Retinal pigment epithelial cell (primary cell): ENCODE measurements around the gene MAP7D1.
A peak's percentile ranks its signal among the peaks of the same experiment; 100 is the strongest.

Experiments used
- DNase-seq: peaks from one replicate; pipeline ENCODE4 v3.0.0-alpha.2; 2010; ENCODE audit warnings: low read depth
- H3K4me3 ChIP-seq: 2 replicates; pipeline ENCODE4 v1.5.1; 2011; ENCODE audit warnings: mild to moderate bottlenecking, low read length, control low read depth, moderate library complexity
- TF ChIP-seq, protein P1 (sequence below): conservative IDR thresholded peaks from 2 replicates; pipeline ENCODE4 v1.5.1; 2011; ENCODE audit warnings: low read depth, low read length, control low read depth, inconsistent platforms

Gene MAP7D1

DNA sequence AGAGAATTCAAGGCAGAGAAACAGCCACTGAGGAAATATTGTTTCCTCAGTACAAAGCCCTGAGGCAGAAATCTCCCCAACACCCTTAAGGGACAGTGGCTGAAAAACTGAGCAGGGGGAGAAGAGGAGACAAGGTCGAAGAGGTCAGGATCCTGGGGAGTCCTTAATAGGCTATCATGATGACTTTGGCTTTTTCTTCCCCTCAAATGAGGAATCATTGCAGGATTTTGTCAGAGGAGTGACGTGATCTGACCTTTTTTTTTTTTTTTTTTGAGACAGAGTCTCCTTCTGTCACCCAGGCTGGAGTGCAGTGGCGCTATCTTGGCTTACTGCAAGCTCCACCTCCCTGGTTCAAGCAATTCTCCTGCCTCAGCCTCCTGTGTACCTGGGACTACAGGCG, 10.2 kb downstream of the MAP7D1 start:
- TF ChIP-seq, protein P1, sequence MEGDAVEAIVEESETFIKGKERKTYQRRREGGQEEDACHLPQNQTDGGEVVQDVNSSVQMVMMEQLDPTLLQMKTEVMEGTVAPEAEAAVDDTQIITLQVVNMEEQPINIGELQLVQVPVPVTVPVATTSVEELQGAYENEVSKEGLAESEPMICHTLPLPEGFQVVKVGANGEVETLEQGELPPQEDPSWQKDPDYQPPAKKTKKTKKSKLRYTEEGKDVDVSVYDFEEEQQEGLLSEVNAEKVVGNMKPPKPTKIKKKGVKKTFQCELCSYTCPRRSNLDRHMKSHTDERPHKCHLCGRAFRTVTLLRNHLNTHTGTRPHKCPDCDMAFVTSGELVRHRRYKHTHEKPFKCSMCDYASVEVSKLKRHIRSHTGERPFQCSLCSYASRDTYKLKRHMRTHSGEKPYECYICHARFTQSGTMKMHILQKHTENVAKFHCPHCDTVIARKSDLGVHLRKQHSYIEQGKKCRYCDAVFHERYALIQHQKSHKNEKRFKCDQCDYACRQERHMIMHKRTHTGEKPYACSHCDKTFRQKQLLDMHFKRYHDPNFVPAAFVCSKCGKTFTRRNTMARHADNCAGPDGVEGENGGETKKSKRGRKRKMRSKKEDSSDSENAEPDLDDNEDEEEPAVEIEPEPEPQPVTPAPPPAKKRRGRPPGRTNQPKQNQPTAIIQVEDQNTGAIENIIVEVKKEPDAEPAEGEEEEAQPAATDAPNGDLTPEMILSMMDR, result no peak
- H3K4me3 ChIP-seq, result no peak overlapping the region
- no peak for DNase-seq

DNA sequence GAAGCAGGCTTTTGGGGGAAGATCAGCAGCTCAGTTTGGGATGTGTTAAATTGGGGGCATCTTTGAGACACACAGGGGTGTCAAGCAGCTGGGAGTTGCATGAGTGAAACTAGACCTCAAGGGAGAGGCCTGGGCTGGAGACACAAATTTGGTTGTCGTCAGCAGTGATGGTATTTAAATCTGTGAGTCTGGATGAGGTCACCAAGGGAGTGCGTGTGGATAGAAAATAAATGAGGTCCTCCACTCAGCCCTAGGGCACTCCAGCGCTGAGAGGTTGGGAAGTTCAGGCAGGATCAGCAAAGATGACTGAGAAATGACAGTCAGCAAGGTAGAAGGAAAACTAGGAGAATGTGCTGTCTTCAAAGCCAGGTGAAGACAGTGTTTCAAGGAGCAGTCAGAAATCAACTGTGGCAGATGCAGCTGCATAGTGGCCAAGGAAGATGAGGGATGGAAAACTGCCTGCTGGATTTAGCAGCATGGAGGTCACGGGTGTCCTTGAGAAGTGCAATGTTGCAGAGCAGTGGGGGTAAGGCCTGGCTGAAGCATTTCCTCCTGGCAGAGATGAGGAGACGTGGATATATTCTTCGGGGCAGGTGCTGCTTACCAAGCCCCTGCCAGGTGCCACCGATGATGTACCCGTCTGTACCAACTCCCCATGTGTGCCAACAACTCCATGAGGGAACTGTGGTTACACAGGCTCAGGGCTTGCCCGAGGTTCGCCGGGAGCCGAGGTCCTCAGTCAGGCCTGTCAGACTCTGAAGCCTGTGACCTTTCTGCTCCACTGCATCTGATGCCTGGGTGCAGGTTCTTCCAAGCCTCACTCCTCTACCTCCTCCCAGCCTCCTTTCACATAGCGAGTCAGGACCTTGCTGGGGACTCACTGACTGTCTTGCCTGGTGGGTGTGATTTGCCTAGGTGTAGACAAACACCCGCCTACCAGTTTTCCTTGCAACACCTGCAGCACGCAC, 11.3 kb downstream of the MAP7D1 start:
- TF ChIP-seq, protein P1, result no peak
- DNase-seq, result no peak
- H3K4me3 ChIP-seq, result no peak overlapping the region

DNA sequence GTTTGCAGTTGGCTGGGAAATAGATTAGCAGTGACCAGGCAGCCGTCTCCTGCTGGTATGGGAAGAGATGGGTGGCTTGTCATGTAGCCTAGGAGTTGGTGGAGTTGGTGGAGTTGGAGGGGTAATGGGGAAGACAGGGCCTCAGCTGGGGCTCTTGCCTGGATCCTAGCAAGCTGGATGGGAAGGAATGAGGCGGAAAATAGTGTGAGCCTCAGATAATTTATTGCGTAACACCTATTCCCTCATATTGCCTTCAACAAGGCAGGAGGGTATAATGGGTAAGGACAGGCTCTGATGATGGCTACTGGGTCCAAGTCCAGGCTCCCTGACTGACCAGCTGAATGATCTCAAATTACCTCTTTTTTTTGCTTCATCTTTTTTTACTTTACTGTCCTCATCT, 12.6 kb downstream of the MAP7D1 start:
- H3K4me3 ChIP-seq, result no peak overlapping the region
- TF ChIP-seq, protein P1, result no peak
- DNase-seq, result no peak

GRCh38 chr1:36170643-36171412, 14.9 kb downstream of the MAP7D1 start:
- TF ChIP-seq, protein P1, result no peak
- no peak for DNase-seq
- H3K4me3 ChIP-seq, result no peak overlapping the region

DNA sequence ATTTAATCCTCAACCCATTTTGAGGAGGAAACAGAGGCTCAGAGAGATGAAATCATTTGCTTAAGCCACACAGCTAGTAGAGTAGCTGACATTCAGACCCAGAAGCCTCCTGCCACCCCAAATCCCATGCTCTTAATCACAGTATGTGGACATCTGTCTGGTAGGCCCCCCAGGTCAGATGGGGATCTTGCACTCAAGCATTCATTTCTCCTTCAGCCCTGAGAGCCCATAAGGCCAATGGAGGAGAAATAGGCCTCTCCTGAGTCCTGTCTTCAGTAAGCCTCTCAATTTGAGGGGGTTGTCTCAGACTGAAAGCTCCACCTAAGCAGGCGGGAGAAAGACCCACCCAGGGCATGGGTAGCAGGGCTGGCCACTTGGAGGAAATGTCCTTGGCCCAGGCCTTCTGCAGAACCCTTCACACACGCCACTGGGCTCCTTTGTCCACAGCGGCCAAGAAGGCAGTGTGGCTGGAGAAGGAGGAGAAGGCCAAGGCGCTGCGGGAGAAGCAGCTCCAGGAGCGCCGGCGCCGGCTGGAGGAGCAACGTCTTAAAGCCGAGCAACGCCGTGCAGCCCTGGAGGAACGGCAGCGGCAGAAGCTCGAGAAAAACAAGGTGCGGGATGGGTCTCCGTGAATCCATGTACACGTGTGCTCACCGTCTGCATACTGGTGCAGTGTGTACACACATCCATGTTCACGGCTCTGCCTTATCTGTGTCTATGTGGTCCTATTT, 16.2 kb downstream of the MAP7D1 start:
- no peak overlapping the region for H3K4me3 ChIP-seq
- DNase-seq, result no peak
- TF ChIP-seq, protein P1, result no peak

DNA sequence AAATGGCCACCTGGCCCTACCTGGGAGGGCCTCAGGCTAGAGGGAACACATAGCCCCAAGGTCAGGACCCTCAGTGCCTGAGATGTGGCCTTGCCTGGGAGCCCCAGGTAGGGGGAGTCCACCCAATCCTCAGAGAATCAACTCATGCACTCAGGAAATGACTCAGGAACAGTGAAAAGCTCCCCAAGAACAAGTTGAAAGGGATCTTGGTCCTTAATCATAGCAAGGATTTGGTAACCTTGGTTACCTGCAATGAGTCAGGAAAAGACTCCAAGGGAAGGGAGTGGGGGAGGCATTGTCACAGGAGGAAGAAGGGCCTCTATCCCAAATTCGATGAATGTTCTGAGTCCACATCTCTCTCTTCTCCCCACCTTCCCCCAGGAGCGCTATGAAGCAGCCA, 17.0 kb downstream of the MAP7D1 start:
- DNase-seq, result peak; percentile 65
- TF ChIP-seq, protein P1, result no peak
- no peak overlapping the region for H3K4me3 ChIP-seq
